D721Med (cell line): Measurements from ENCODE around the gene METTL16.

Experiments used
- DNase-seq: peaks from one replicate; pipeline ENCODE4 v3.0.0; 2011; ENCODE audit warnings: low spot score; ENCODE audit not compliant: insufficient read length
- FAIRE-seq: peaks from 2 replicates; lab custom pipeline; 2011; peaks lifted over from hg19 to GRCh38; lab: Jason Lieb, UNC
- TF ChIP-seq, protein P1 (sequence below): IDR thresholded peaks from 2 replicates; pipeline ENCODE4 v1.5.1; 2012; ENCODE audit warnings: mild to moderate bottlenecking, control low read depth; ENCODE audit not compliant: insufficient read depth; ENCODE audit errors: missing control alignments

The METTL16 gene

DNA sequence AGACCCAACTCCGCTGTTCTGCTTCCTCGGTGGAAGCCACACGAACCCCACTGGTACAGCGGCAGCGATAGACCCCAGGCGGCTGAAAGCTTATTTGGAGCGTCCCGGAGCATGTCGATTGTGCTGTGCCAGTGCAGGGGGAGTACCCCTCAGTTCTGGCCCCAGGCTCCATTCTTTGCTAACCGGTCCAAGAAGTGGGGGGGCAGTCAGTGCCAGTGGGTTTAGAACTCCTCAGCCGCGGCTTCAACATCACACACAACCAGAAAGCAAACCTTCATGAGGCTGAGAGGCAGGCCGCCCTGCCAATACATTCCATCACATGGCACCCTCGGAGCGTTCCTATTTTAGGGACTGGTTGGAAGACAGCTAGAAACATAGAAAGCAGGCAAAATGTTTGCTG lies 109.1 kb downstream of the METTL16 start:
- TF ChIP-seq, protein P1, sequence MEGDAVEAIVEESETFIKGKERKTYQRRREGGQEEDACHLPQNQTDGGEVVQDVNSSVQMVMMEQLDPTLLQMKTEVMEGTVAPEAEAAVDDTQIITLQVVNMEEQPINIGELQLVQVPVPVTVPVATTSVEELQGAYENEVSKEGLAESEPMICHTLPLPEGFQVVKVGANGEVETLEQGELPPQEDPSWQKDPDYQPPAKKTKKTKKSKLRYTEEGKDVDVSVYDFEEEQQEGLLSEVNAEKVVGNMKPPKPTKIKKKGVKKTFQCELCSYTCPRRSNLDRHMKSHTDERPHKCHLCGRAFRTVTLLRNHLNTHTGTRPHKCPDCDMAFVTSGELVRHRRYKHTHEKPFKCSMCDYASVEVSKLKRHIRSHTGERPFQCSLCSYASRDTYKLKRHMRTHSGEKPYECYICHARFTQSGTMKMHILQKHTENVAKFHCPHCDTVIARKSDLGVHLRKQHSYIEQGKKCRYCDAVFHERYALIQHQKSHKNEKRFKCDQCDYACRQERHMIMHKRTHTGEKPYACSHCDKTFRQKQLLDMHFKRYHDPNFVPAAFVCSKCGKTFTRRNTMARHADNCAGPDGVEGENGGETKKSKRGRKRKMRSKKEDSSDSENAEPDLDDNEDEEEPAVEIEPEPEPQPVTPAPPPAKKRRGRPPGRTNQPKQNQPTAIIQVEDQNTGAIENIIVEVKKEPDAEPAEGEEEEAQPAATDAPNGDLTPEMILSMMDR, result no peak
- no peak for FAIRE-seq
- DNase-seq, result no peak

DNA sequence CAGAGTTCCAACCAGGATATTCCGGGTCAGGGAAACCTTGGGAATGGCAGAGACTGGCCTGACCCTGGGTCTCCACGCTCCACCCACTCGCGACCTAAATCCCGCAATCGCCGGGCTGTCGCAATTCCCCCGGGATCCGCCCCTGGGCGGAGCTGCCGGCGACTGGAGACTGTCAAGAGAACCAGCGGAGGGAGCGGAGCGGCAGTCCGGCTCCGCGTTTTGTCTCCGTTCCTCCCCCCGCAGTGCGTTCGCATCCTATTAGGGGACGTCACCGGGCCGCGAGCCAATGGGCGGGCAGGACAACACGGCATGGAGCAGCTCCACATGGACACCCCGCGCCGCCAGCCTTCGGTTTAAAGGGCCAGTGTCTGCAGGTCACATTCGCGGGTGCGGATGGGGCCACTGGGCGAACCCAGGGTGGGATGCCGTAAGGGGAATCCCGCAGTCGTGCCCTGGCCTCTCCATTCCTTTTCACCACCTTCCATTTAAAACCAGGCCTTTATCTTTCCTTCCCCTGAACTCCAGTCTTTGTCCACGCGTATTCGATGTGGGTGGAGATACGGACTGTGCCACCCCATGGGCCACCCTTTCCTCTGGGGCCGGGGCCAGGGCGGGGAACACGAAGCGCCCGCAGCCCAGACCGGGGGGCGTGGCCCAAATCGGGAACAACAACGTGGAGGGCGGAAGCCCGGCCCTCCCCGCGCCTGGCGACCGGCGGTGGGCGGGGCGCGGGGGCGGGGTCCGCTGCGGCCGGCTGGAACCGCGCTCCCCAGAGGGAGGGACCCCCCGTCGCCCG lies 110.1 kb downstream of the METTL16 start:
- DNase-seq (peak; percentile 77), FAIRE-seq (no peak)
- TF ChIP-seq, protein P1, result no peak

DNA sequence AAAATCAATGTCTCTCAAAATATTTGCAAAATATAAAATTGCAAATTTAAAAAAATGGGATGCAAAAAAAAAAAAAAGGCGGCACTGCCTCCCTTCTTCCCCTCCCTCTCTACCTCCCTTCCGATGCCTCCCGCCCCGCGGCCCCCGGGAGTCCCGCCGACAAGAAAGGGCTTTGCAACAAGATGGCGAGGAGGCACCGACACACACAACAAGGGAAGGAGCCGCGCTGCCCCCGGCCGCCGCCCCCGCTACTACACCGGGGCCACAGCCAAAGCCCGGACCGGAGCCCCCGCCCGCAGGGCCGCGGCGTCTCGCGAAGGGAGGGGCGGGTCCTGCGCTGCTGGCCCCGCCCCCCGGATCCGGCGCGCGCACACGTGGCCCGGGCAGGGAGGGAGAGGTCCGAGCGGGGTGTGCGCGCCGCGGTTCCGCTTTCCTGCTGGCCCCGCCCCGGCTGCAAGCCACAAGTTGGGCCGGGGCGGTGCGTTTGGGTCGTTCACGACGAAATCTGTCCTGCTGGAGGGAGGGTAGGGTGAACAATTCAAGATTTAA lies 110.7 kb downstream of the METTL16 start, which contains the start of gene MNT:
Gene MNT, minus strand, starts transcription at position 184 of the 549 bp plus-strand sequence. CDS start 348 bp downstream, outside the sequence.
- FAIRE-seq (no peak), DNase-seq (peak; percentile 71)
- TF ChIP-seq, protein P1, result no peak

DNA sequence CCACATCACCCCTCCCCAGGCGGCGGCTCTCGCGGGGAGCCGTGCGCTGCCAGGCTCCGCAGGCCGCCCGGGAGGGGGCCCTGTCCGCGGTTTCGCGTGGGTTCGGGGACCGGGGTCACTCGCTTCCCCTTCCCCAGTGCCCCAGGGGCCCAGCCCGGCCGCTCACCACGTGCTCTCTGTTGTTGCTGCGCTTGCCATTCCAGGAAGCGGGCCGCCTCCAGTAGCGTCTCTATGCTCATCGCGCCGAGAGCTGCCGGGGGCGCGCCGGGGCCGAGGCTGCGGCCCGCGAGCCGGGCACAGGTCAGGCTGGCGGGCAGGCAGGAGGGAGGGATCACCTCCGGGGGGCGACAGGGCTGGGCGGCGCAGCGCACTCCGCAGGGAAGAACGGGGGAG lies 111.2 kb downstream of the METTL16 start:
- DNase-seq (no peak), FAIRE-seq (no peak)

DNA sequence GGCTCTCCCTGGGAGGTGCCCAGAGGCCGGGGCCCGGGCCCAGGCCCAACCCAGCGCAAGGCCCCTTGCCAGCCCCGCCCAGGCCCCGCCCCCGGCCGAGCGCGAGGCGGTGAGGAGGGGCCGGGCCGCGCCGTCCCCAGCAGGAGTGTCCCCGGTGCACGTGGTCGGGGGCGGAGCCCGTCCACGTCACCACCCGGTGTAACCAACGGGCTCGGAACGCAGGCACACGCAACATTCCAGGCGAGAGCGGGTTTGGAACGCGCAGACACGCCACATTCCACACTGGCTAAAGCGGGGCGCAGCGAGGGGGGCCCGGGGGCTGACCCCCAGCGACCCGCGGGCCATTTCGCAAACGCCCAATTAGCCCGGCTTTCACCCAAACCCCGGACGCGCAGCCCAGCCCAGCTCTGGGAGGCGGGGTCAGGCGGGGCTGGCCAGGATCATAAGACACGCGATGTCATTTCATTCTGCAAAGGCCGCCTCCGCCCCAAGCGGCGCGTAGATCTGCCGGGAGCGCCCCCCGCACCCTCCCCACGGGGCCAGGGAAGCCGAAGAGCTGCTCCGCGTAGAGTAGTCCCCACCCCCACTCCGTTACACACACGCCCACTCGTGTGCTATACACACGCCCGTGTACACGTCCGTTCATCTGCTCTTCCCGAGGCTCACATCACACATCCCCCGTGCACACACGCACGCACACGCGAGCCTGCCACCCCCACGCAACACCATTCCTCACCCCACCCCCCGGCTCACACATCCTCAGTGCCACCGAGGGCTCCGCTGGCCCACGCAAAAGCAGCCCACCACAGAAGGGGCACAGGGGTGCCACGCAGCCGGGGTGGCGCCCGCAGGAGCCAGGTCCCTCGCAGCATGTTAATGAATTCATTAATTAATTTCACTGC lies 111.9 kb downstream of the METTL16 start:
- TF ChIP-seq, protein P1, result no peak
- DNase-seq (peak; percentile 94), FAIRE-seq (no peak)

More for the DNA sequence above, 111.2 kb downstream of the METTL16 start:
- TF ChIP-seq, protein P1, result no peak

DNA sequence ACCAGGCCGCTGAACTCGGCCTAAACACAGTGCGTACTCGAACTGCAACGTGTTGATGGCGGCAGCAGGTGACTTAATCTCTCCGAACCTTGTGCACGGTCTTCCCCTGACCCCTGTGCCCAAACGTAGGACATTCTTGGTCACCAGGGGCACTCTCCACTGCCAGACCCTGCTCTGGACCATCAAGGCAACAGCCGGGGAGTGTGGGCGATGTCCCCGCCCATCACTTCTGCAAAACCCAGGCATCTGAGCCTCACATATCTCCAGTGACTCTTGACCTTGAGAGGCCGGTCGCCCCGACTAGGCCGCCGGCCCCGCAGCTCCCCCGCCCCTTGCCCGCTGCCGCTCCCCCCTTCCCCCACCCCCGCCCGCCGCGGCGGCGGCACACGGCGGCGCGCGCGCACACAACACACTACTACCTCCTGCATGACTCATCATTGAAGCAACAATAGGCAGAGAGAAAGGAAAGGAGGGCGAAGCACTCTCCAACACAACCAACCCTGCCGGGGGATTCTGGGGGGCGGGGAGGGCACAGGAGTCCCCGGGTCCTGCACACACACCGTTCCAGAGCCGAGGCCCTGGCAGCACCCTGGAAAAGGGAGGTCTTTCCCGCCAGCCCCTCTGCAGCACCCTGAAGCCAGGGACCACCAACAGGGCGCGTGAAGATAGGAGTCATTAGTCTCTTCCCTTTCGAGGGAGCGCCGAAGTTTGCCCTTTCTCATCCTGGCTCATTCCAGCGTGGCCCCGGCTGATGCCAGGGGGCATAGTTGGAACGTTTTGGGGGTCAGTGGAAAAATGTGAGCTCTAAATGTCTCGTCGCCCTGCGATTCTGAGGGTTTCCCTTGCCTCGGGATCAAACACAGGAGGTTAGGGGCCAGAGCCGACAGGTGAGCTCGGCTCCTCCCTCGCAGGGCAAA lies 112.8 kb downstream of the METTL16 start:
- no peak for DNase-seq
- no peak for FAIRE-seq
- TF ChIP-seq, protein P1, result no peak
